Endothelial cell of umbilical vein (primary cell): ENCODE results near the gene PAEP. TPM values are rescaled to one million over a fixed set of nuclear protein-coding genes. Genes with fewer than 3 reads are reported as not detected.

Source experiments
- BruUV-seq: library from RNA; stranded (reverse); fragments of 400-500 nt; replicated peaks from 2 replicates; lab custom pipeline; 2021; lab: Mats Ljungman, UMichigan
- CTCF ChIA-PET: fragments of 300-600, 350-600 bp; sonication (Branson Sonifier 250); formaldehyde crosslinking; loops from one replicate; lab custom pipeline; 2021; ENCODE audit warnings: antibody characterized with exemption, inconsistent platforms; lab: Charles Lee
- POLR2A ChIA-PET: fragments of 300-600, 350-600 bp; sonication (Branson Sonifier 250); formaldehyde crosslinking; loops from one replicate; lab custom pipeline; 2021; ENCODE audit warnings: antibody characterized with exemption, inconsistent platforms; lab: Charles Lee
- DNase-seq: peaks from one replicate; pipeline ENCODE4 v3.0.0-alpha.2; 2011; ENCODE audit warnings: low read depth, low spot score
- FAIRE-seq: peaks from 2 replicates; lab custom pipeline; 2011; peaks lifted over from hg19 to GRCh38; lab: Jason Lieb, UNC
- H2AFZ ChIP-seq: 2 replicates; pipeline ENCODE4 v1.6.0; 2012; ENCODE audit warnings: low read depth, low read length, control low read depth, inconsistent platforms
- H3K27ac ChIP-seq: 2 replicates; pipeline ENCODE4 v1.5.1; 2011; ENCODE audit warnings: low read depth, mild to moderate bottlenecking, control low read depth, low read length, moderate library complexity; ENCODE audit not compliant: insufficient read depth
- H3K27me3 ChIP-seq, 2 experiments: 2 replicates each; pipeline versions ENCODE4 v1.6.0 to v1.6.1; 2011; ENCODE audit warnings: low read length in 2 of 2, mixed read lengths in 1 of 2; ENCODE audit not compliant: control insufficient read depth in 2 of 2, insufficient read depth in 2 of 2
- H3K36me3 ChIP-seq, 2 experiments: 2 replicates in 1 of 2; 3 replicates in 1 of 2; pipeline ENCODE4 v1.5.1; 2011; ENCODE audit warnings: low read length in 2 of 2, mild to moderate bottlenecking in 1 of 2, moderate library complexity in 1 of 2; ENCODE audit not compliant: control insufficient read depth in 2 of 2, insufficient read depth in 2 of 2; ENCODE audit errors: extremely low read depth in 1 of 2
- H3K4me1 ChIP-seq: 3 replicates; pipeline ENCODE4 v1.5.1; 2011; ENCODE audit warnings: mild to moderate bottlenecking, low read length; ENCODE audit not compliant: control insufficient read depth, insufficient read depth; ENCODE audit errors: extremely low read depth
- H3K4me2 ChIP-seq: 2 replicates; pipeline ENCODE4 v1.6.1; 2011; ENCODE audit warnings: low read length, control low read depth, mixed read lengths; ENCODE audit not compliant: insufficient read depth
- H3K4me3 ChIP-seq, 3 experiments: fragments of 200-600 bp in 1 of 3; sonication (generic), shearing (Covaris generic) in 1 of 3; replicated peaks in 1 of 3; 2 replicates each; pipeline ENCODE4 v1.5.1; 2011 to 2016; ENCODE audit warnings: control low read depth in 3 of 3, low read length in 3 of 3, mild to moderate bottlenecking in 2 of 3, inconsistent platforms in 1 of 3, low read depth in 1 of 3, moderate library complexity in 1 of 3; ENCODE audit not compliant: insufficient read depth in 1 of 3
- H3K79me2 ChIP-seq: 2 replicates; pipeline ENCODE4 v1.6.0; 2012; ENCODE audit warnings: low read length, inconsistent platforms; ENCODE audit not compliant: control insufficient read depth, insufficient read depth
- H3K9ac ChIP-seq: replicated peaks from 2 replicates; pipeline ENCODE3; 2011; ENCODE audit warnings: low read length, control low read depth; ENCODE audit not compliant: insufficient read depth; ENCODE audit errors: extremely low read depth
- H3K9me1 ChIP-seq: replicated peaks from 3 replicates; pipeline ENCODE4 v1.6.0; 2011; ENCODE audit warnings: mild to moderate bottlenecking, low read length; ENCODE audit not compliant: control insufficient read depth, insufficient read depth; ENCODE audit errors: extremely low read depth
- H3K9me3 ChIP-seq: replicated peaks from 2 replicates; pipeline ENCODE4 v1.5.1; 2012; ENCODE audit warnings: low read length, inconsistent platforms; ENCODE audit not compliant: control insufficient read depth, insufficient read depth
- H4K20me1 ChIP-seq: replicated peaks from 2 replicates; pipeline ENCODE3; 2011; ENCODE audit warnings: mild to moderate bottlenecking, low read length; ENCODE audit not compliant: control insufficient read depth, insufficient read depth; ENCODE audit errors: extremely low read depth
- CTCF ChIP-seq, 2 donors: IDR thresholded peaks; 1 replicate in 1 of 2; 2 replicates in 1 of 2; pipeline ENCODE4 v1.5.1; 2011; ENCODE audit warnings: low read length in 2 of 2, mild to moderate bottlenecking in 2 of 2, moderate library complexity in 2 of 2, control low read depth in 1 of 2, inconsistent platforms in 1 of 2, low read depth in 1 of 2; ENCODE audit not compliant: insufficient read depth in 1 of 2; ENCODE audit errors: extremely low read depth in 1 of 2
- EZH2 ChIP-seq: IDR thresholded peaks from 2 replicates; pipeline ENCODE4 v1.6.1; 2012; ENCODE audit warnings: borderline replicate concordance, low read depth, mild to moderate bottlenecking, moderate library complexity, low read length, inconsistent platforms; ENCODE audit not compliant: severe bottlenecking
- FOS ChIP-seq: IDR thresholded peaks from 2 replicates; pipeline ENCODE4 v1.6.1; 2011; ENCODE audit warnings: mild to moderate bottlenecking, low read length, moderate library complexity, borderline replicate concordance; ENCODE audit not compliant: insufficient read depth
- GATA2 ChIP-seq: IDR thresholded peaks from 2 replicates; pipeline ENCODE4 v1.7.0; 2011; ENCODE audit warnings: low read depth, mild to moderate bottlenecking, moderate library complexity, mixed read lengths, low read length; ENCODE audit not compliant: insufficient read length, insufficient read depth
- JUN ChIP-seq: IDR thresholded peaks from 2 replicates; pipeline ENCODE4 v1.6.1; 2011; ENCODE audit warnings: borderline replicate concordance, low read depth; ENCODE audit not compliant: insufficient read length, insufficient read depth
- MAX ChIP-seq: IDR thresholded peaks from 2 replicates; pipeline ENCODE4 v1.6.1; 2011; ENCODE audit not compliant: insufficient read depth, insufficient read length
- MYC ChIP-seq: IDR thresholded peaks from one replicate; pipeline ENCODE4 v1.6.1; 2011; ENCODE audit warnings: mild to moderate bottlenecking, low read depth, low read length
- POLR2A ChIP-seq: IDR thresholded peaks from 2 replicates; pipeline ENCODE4 v1.6.1; 2012; ENCODE audit warnings: low read depth, mild to moderate bottlenecking, control low read depth, low read length
- POLR2AphosphoS5 ChIP-seq: IDR thresholded peaks from 2 replicates; pipeline ENCODE4 v1.6.1; 2012; ENCODE audit warnings: low read depth, mild to moderate bottlenecking, control low read depth, low read length, moderate library complexity; ENCODE audit not compliant: insufficient read depth
- dilution Hi-C: fragments of 300-500 bp; cut with MboI; formaldehyde crosslinking; loops from one replicate; pipeline ENCODE4 v1.15.0; 2019; ENCODE audit warnings: low sequenced_read_pairs; ENCODE audit not compliant: extremely low pct_ligation_motif_present
- intact Hi-C: fragments of 100-400 bp; cut with micrococcal nuclease; formaldehyde crosslinking; loops from one replicate; pipeline ENCODE4 v1.10.0; 2022
- polyA plus RNA-seq, 4 experiments: library from polyadenylated mRNA; depleted of rRNA in 3 of 4; stranded (reverse) in 3 of 4; unstranded in 1 of 4; fragments of >200 nt; gene quantifications; 2 replicates each; pipeline versions ENCODE4 v1.2.1 to v1.2.3, GENCODE V29; 2011 to 2012; ENCODE audit warnings: missing spikeins in 1 of 4
- total RNA-seq: library from RNA; stranded (reverse); gene quantifications from 2 replicates; pipeline ENCODE4 v1.2.3, GENCODE V29; 2021

The PAEP gene
- total and polyA plus RNA-seq, 2 donors (not counting 3 experiments of a cell fraction or from before 2014, with no cell fraction given), result not detected

GRCh38 chr9:135563039-135563476 lies 1.5 kb downstream of the PAEP start:
- no peak overlapping the region for H2AFZ ChIP-seq
- ChIA-PET POLR2A (no interaction called here), CTCF (no interaction called here)
- no peak for FAIRE-seq
- H3K9me3 ChIP-seq, result no peaks in the 10 kb centered on the region
- no peaks in the 10 kb centered on the region for H3K4me1 ChIP-seq
- H3K4me2 ChIP-seq, result no peak overlapping the region
- dilution Hi-C loops, result no loop called here
- no TSS peak for BruUV-seq
- no peak for TF ChIP-seq JUN
- no peak for TF ChIP-seq MAX
- no peak for TF ChIP-seq POLR2AphosphoS5
- no peak for TF ChIP-seq CTCF (IDR thresholded peaks at IDR 0.05; ENCODE audit: extremely low read depth in 1 of 2, insufficient read depth in 1 of 2, low read depth in 1 of 2, low read length in 2 of 2)
- TF ChIP-seq MYC, result no peak
- TF ChIP-seq EZH2, result no peak
- TF ChIP-seq GATA2, result no peak
- no peak for TF ChIP-seq FOS
- no peak for TF ChIP-seq POLR2A
- H3K36me3 ChIP-seq, result no peaks in the 10 kb centered on the region
- H3K9me1 ChIP-seq, result no peaks in the 10 kb centered on the region
- no peaks in the 10 kb centered on the region for H3K79me2 ChIP-seq
- H4K20me1 ChIP-seq, result no peaks in the 10 kb centered on the region
- H3K9ac ChIP-seq, result no peak overlapping the region
- no peak overlapping the region for H3K4me3 ChIP-seq
- H3K27ac ChIP-seq, result no peak overlapping the region
- H3K27me3 ChIP-seq, result no peaks in the 10 kb centered on the region
- no peak for DNase-seq
- intact Hi-C loops, result no loop called here
